K562 (cell line): ENCODE measurements around the gene FOS. TPM values are rescaled to one million over a fixed set of nuclear protein-coding genes. Genes with fewer than 3 reads are reported as not detected.

ENCODE experiments used
- ATAC-seq: fragments of 200-7000 bp; cut with Tn5 transposase; 3 replicates; pipeline ENCODE4 v1.9.1; 2020; ENCODE audit warnings: moderate library complexity
- BruUV-seq: library from RNA; stranded (reverse); fragments of 400-500 nt; replicated peaks from 2 replicates; lab custom pipeline; 2021; lab: Mats Ljungman, UMichigan
- CTCF ChIA-PET: fragments of 300-600 bp; formaldehyde crosslinking; extraction: SDS; loops from one replicate; lab custom pipeline; 2021; ENCODE audit warnings: low intra/inter-chr PET ratio; lab: Yijun Ruan, JAX
- POLR2A ChIA-PET: fragments of 300-600, 350-650 bp; sonication (Branson Sonifier 250); formaldehyde crosslinking; extraction: SDS; loops from one replicate; lab custom pipeline; 2021; ENCODE audit warnings: antibody characterized with exemption, inconsistent platforms; lab: Yijun Ruan, JAX
- DNase-seq, 4 experiments: peaks; one replicate each; pipeline versions ENCODE4 v3.0.0 to v3.0.0-alpha.2; 2011 to 2018; ENCODE audit warnings: low spot score in 3 of 4, mixed read lengths in 3 of 4; ENCODE audit errors: extremely low read depth in 1 of 4
- FAIRE-seq: peaks from 2 replicates; lab custom pipeline; 2011; peaks lifted over from hg19 to GRCh38; lab: Jason Lieb, UNC
- H2AFZ ChIP-seq: 2 replicates; pipeline ENCODE4 v1.6.0; 2011; ENCODE audit warnings: low read depth, low read length, control low read depth, inconsistent platforms
- H3K27ac ChIP-seq: fragments of 200-600 bp; 3 replicates; pipeline ENCODE4 v1.8.0; 2011; ENCODE audit warnings: low read depth, mild to moderate bottlenecking, control low read depth, inconsistent platforms, low read length, moderate library complexity, mixed read lengths; ENCODE audit errors: extremely low read depth
- H3K27me3 ChIP-seq, 2 experiments: fragments of 300-600 bp in 1 of 2; 2 replicates in 1 of 2; 3 replicates in 1 of 2; pipeline versions ENCODE4 v1.6.0 to v1.8.0; 2011; ENCODE audit warnings: inconsistent platforms in 2 of 2, low read length in 2 of 2, mild to moderate bottlenecking in 1 of 2, mixed read lengths in 1 of 2, moderate library complexity in 1 of 2; ENCODE audit not compliant: control insufficient read depth in 2 of 2, insufficient read depth in 2 of 2
- H3K36me3 ChIP-seq: fragments of 300-600 bp; 3 replicates; pipeline ENCODE4 v1.8.0; 2011; ENCODE audit warnings: mild to moderate bottlenecking, low read length, inconsistent platforms; ENCODE audit not compliant: control insufficient read depth, insufficient read depth
- H3K4me1 ChIP-seq, 2 experiments: fragments of 200-600 bp in 1 of 2; replicated peaks in 1 of 2; 2 replicates in 1 of 2; 3 replicates in 1 of 2; pipeline versions ENCODE4 v1.5.1 to v1.8.0; 2011; ENCODE audit warnings: inconsistent platforms in 2 of 2, low read length in 2 of 2, mild to moderate bottlenecking in 1 of 2, mixed read lengths in 1 of 2, moderate library complexity in 1 of 2; ENCODE audit not compliant: control insufficient read depth in 2 of 2, insufficient read depth in 2 of 2
- H3K4me2 ChIP-seq: 2 replicates; pipeline ENCODE4 v1.6.1; 2011; ENCODE audit warnings: low read length, control low read depth, inconsistent platforms, mixed read lengths; ENCODE audit not compliant: insufficient read depth
- H3K4me3 ChIP-seq: fragments of 200-600 bp; sonication (generic), shearing (Covaris generic); 2 replicates; pipeline ENCODE4 v1.5.1; 2016; ENCODE audit warnings: control low read depth, inconsistent platforms
- H3K79me2 ChIP-seq: fragments of 200-600 bp; 3 replicates; pipeline ENCODE4 v1.8.0; 2011; ENCODE audit warnings: low read length, inconsistent platforms; ENCODE audit not compliant: control insufficient read depth, insufficient read depth
- H3K9ac ChIP-seq, 2 experiments: 2 replicates each; pipeline versions ENCODE4 v1.6.0 to v1.6.1; 2011; ENCODE audit warnings: low read depth in 2 of 2, low read length in 2 of 2, control low read depth in 1 of 2, inconsistent platforms in 1 of 2, mild to moderate bottlenecking in 1 of 2, mixed read lengths in 1 of 2; ENCODE audit not compliant: insufficient read depth in 1 of 2
- H3K9me1 ChIP-seq: one replicate; pipeline ENCODE4 v1.6.0; 2011; ENCODE audit warnings: inconsistent platforms, mild to moderate bottlenecking, low read length, moderate library complexity; ENCODE audit not compliant: control insufficient read depth, insufficient read depth
- H3K9me3 ChIP-seq: replicated peaks from 2 replicates; pipeline ENCODE4 v1.5.1; 2011; ENCODE audit warnings: low read depth, low read length, inconsistent platforms; ENCODE audit not compliant: control insufficient read depth, insufficient read depth
- H4K20me1 ChIP-seq: replicated peaks from 2 replicates; pipeline ENCODE4 v1.6.1; 2011; ENCODE audit warnings: low read length, inconsistent platforms, mixed read lengths; ENCODE audit not compliant: control insufficient read depth, insufficient read depth
- ETV1 ChIP-seq: fragments of 450-650 bp; conservative IDR thresholded peaks from 2 replicates; pipeline ENCODE4 v1.6.1; 2016; ENCODE audit warnings: missing genetic modification characterization, control low read depth, low read depth, missing compliant biosample characterization
- FOXJ3 ChIP-seq: sonication (generic); formaldehyde crosslinking; IDR thresholded peaks from 2 replicates; pipeline ENCODE4 v1.4.0; 2020; ENCODE audit warnings: mild to moderate bottlenecking, missing genetic modification reagents
- L3MBTL2 ChIP-seq: fragments of 450-650 bp; IDR thresholded peaks from 2 replicates; pipeline ENCODE4 v1.6.1; 2016; ENCODE audit warnings: mild to moderate bottlenecking, moderate library complexity
- LARP7 ChIP-seq: fragments of 450-650 bp; IDR thresholded peaks from 2 replicates; pipeline ENCODE4 v1.6.1; 2016
- POLR3A ChIP-seq: IDR thresholded peaks from 2 replicates; pipeline ENCODE4 v1.6.1; 2011; ENCODE audit warnings: borderline replicate concordance, mild to moderate bottlenecking, moderate library complexity; ENCODE audit not compliant: insufficient read length, insufficient read depth; ENCODE audit errors: extremely low read depth
- PTRF ChIP-seq: fragments of 450-650 bp; IDR thresholded peaks from 2 replicates; pipeline ENCODE4 v1.6.1; 2016; ENCODE audit warnings: mild to moderate bottlenecking, missing genetic modification characterization, missing compliant biosample characterization
- RBM14 ChIP-seq: fragments of 200-400 bp; formaldehyde crosslinking; IDR thresholded peaks from 2 replicates; pipeline ENCODE4 v1.6.1; 2018; ENCODE audit warnings: low read depth, mild to moderate bottlenecking, low read length, moderate library complexity, borderline replicate concordance; ENCODE audit not compliant: insufficient read depth
- SMAD4 ChIP-seq: fragments of 250-450 bp; sonication (Bioruptor Pico); conservative IDR thresholded peaks from 2 replicates; pipeline ENCODE4 v1.8.0; 2021; ENCODE audit warnings: inconsistent platforms, mild to moderate bottlenecking, moderate library complexity
- TCF7 ChIP-seq: sonication (generic); IDR thresholded peaks from 2 replicates; pipeline ENCODE4 v1.6.1; 2016; ENCODE audit warnings: antibody characterized with exemption, borderline replicate concordance
- YY1 ChIP-seq, 3 experiments: IDR thresholded peaks; 2 replicates each; pipeline ENCODE4 v1.6.1; 2011; ENCODE audit warnings: low read length in 2 of 3, mild to moderate bottlenecking in 2 of 3, moderate library complexity in 2 of 3, borderline replicate concordance in 1 of 3, control low read depth in 1 of 3, low read depth in 1 of 3; ENCODE audit not compliant: insufficient read depth in 3 of 3, insufficient replicate concordance in 2 of 3, control insufficient read depth in 1 of 3, insufficient read length in 1 of 3; ENCODE audit errors: extremely low read depth in 1 of 3
- ZNF551 ChIP-seq: fragments of 250-450 bp; sonication (Bioruptor Pico); IDR thresholded peaks from 2 replicates; pipeline ENCODE4 v1.5.0; 2021; ENCODE audit warnings: mild to moderate bottlenecking, moderate library complexity
- ZNF586 ChIP-seq: fragments of 450-650 bp; formaldehyde crosslinking; conservative IDR thresholded peaks from 2 replicates; pipeline ENCODE4 v1.4.0; 2020; ENCODE audit warnings: mild to moderate bottlenecking, moderate library complexity
- WGBS: fragments of 100-300 bp; shearing (Covaris generic); methylation state at CpG from one replicate; pipeline ENCODE4 v1.1.6; 2016; ENCODE audit warnings: low coverage, mixed read lengths; ENCODE audit not compliant: insufficient coverage; ENCODE audit errors: missing lambda C conversion rate; 5-methylcytosine and 5-hydroxymethylcytosine counted together
- in situ Hi-C: fragments of 300-500 bp; cut with MboI; formaldehyde crosslinking; loops from 4 replicates; pipeline ENCODE4 v1.15.0; 2018; ENCODE audit warnings: inconsistent platforms, mixed read lengths
- intact Hi-C: fragments of 100-400 bp; cut with micrococcal nuclease; formaldehyde crosslinking; loops from 2 replicates; pipeline ENCODE4 v1.14.2; 2022
- polyA plus RNA-seq, 8 experiments: library from polyadenylated mRNA; depleted of rRNA in 4 of 8; stranded (reverse) in 5 of 8; unstranded in 3 of 8; fragments of >200 nt; fragmentation: Nextera tagmentation in 2 of 8; fragmentation: Illumina TruSeq in 1 of 8; extraction: Ambion mirVana in 2 of 8; extraction: Trizol in 1 of 8; gene quantifications; 2 replicates each; pipeline versions ENCODE4 v1.2.1 to v1.2.3, GENCODE V29; 2011 to 2014; ENCODE audit warnings: inconsistent platforms in 1 of 8, missing spikeins in 1 of 8
- total RNA-seq, 7 experiments: library from RNA; depleted of rRNA in 6 of 7; stranded (reverse); fragments of >200 nt in 6 of 7; fragmentation: Illumina TruSeq in 2 of 7; extraction: Trizol in 2 of 7; gene quantifications; 2 replicates each; pipeline versions ENCODE4 v1.2.1 to v1.2.3, GENCODE V29; 2011 to 2021; ENCODE audit warnings: low replicate concordance in 1 of 7
- TF ChIP-seq, protein P1 (sequence below): sonication (generic); formaldehyde crosslinking; IDR thresholded peaks from 2 replicates; pipeline ENCODE4 v1.8.0; 2023; ENCODE audit warnings: mild to moderate bottlenecking, missing genetic modification reagents
- TF ChIP-seq, protein P2 (sequence below): fragments of 450-650 bp; IDR thresholded peaks from 2 replicates; pipeline ENCODE4 v1.6.1; 2017; ENCODE audit warnings: mild to moderate bottlenecking, moderate library complexity
- TF ChIP-seq, protein P3 (sequence below), 2 experiments: IDR thresholded peaks; 2 replicates each; pipeline ENCODE4 v1.6.1; 2011; ENCODE audit warnings: borderline replicate concordance in 1 of 2, control low read depth in 1 of 2, low read depth in 1 of 2, low read length in 1 of 2, mild to moderate bottlenecking in 1 of 2, mixed read lengths in 1 of 2, moderate library complexity in 1 of 2; ENCODE audit not compliant: insufficient read depth in 1 of 2, insufficient read length in 1 of 2, poor library complexity in 1 of 2, severe bottlenecking in 1 of 2; ENCODE audit errors: extremely low read depth in 1 of 2

The FOS gene
- total and polyA plus RNA-seq, 9 of the 15 experiments (the other 6 are each of a cell fraction or from before 2014, with no cell fraction given), result 0.54 to 13.8 (median 8.9) TPM

DNA sequence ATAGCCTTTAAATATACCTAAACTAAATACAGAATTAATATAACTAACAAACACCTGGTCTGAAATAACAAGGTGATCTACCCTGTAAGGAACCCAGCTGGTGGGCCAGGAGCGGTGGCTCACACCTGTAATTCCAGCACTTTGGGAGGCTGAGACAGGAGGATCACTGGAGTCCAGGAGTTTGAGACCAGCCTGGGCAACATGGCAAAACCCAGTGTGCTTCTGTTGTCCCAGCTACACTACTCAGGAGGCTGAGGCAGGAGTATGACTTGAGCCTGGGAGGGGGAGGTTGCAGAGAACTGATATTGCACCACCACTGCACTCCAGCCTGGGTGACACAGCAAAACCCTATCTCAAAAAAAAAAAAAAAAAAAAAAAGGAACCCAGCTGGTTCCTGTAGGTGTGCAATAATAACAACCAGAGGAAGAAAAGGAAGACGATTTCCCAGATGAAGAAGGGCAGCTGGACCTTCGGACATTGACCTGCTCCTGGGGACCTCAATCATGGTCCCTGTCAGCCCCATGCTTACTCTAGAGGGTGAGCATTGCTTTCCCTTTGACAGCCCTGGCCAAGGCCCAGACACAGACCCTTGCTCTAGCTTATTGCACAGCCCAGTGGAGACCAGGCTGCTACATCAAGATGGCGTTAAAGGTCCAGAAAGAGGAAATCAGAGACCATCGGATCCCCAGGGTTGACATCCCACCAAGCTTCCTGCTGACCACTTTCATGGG lies 5.4 kb downstream of the FOS start:
- H2AFZ ChIP-seq, result peak overlapping the region; percentile 83
- no peaks in the 10 kb centered on the region for H3K9me3 ChIP-seq
- H3K36me3 ChIP-seq, result peaks cover 18% of the 10 kb centered on the region; the same call in 2 of the 3 replicates
- H3K27me3 ChIP-seq, result no peaks in the 10 kb centered on the region
- H3K9ac ChIP-seq, result peak overlapping the region; percentile 46 to 58; a peak in 3 of 4 replicates
- H3K9me1 ChIP-seq, result no peaks in the 10 kb centered on the region
- H3K27ac ChIP-seq, result peak overlapping the region; percentile 76
- FAIRE-seq (peak; percentile 84), ATAC-seq (peak; percentile 85), DNase-seq (peak; percentile 19 to 78 (median 34))
- ChIA-PET POLR2A (interaction anchor here (0.6 to 2.7 kb wide), 6 partner anchors 8 to 220 kb away, joined by 3 to 11 read pairs (median 3); partner anchors contain the start of gene ACYP1), CTCF (no interaction called here)
- intact Hi-C loops (no loop called here), in situ Hi-C loops (no loop called here)
- no peak overlapping the region for H3K4me3 ChIP-seq
- H3K4me1 ChIP-seq, result peaks cover 21 to 32% of the 10 kb centered on the region in 2 experiments
- peaks cover 5% of the 10 kb centered on the region; the same call in 1 of the 3 replicates for H3K79me2 ChIP-seq
- peaks cover 8% of the 10 kb centered on the region; the same call in 1 of the 2 replicates for H4K20me1 ChIP-seq
- peak overlapping the region; percentile 73 for H3K4me2 ChIP-seq
- no TSS peak for BruUV-seq
- WGBS, result 15% methylated on average over 5 of the region's 5 CpGs
- TF ChIP-seq, protein P1, sequence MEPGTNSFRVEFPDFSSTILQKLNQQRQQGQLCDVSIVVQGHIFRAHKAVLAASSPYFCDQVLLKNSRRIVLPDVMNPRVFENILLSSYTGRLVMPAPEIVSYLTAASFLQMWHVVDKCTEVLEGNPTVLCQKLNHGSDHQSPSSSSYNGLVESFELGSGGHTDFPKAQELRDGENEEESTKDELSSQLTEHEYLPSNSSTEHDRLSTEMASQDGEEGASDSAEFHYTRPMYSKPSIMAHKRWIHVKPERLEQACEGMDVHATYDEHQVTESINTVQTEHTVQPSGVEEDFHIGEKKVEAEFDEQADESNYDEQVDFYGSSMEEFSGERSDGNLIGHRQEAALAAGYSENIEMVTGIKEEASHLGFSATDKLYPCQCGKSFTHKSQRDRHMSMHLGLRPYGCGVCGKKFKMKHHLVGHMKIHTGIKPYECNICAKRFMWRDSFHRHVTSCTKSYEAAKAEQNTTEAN (CRISPR knock-in tag), result 0 out of 2 replicates have a peak, but pooled peaks have one; percentile 51
- TF ChIP-seq, protein P2, sequence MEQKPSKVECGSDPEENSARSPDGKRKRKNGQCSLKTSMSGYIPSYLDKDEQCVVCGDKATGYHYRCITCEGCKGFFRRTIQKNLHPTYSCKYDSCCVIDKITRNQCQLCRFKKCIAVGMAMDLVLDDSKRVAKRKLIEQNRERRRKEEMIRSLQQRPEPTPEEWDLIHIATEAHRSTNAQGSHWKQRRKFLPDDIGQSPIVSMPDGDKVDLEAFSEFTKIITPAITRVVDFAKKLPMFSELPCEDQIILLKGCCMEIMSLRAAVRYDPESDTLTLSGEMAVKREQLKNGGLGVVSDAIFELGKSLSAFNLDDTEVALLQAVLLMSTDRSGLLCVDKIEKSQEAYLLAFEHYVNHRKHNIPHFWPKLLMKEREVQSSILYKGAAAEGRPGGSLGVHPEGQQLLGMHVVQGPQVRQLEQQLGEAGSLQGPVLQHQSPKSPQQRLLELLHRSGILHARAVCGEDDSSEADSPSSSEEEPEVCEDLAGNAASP, result no peak
- TF ChIP-seq ZNF551 (CRISPR knock-in tag) (no peak), PTRF (tag) (no peak), YY1 (IDR thresholded peaks at IDR 0.05; ENCODE audit: borderline replicate concordance in 1 of 3, control insufficient read depth in 1 of 3, extremely low read depth in 1 of 3, insufficient read depth in 3 of 3, insufficient read length in 1 of 3, insufficient replicate concordance in 2 of 3, low read depth in 1 of 3, low read length in 2 of 3) (peak in 1 of 3 experiments; percentile 55), LARP7 (no peak), RBM14 (no peak), FOXJ3 (CRISPR knock-in tag) (no peak), TCF7 (no peak), ZNF586 (CRISPR knock-in tag) (no peak), SMAD4 (CRISPR knock-in tag) (no peak), POLR3A (no peak), L3MBTL2 (peak; percentile 19; the same call in 1 of the 2 replicates), ETV1 (peak; percentile 46; the same call in 1 of the 2 replicates)
- TF ChIP-seq, protein P3, sequence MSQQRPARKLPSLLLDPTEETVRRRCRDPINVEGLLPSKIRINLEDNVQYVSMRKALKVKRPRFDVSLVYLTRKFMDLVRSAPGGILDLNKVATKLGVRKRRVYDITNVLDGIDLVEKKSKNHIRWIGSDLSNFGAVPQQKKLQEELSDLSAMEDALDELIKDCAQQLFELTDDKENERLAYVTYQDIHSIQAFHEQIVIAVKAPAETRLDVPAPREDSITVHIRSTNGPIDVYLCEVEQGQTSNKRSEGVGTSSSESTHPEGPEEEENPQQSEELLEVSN (IDR thresholded peaks at IDR 0.05; ENCODE audit: borderline replicate concordance in 1 of 2, extremely low read depth in 1 of 2, insufficient read depth in 1 of 2, insufficient read length in 1 of 2, low read depth in 1 of 2, low read length in 1 of 2, poor library complexity in 1 of 2, severe bottlenecking in 1 of 2), result no peak
